Fibroblast of skin of back (primary cell): ENCODE data around the gene CREB5.

Source experiments
- DNase-seq: peaks from one replicate; pipeline ENCODE4 v3.0.0-alpha.2; 2013

The CREB5 gene

DNA sequence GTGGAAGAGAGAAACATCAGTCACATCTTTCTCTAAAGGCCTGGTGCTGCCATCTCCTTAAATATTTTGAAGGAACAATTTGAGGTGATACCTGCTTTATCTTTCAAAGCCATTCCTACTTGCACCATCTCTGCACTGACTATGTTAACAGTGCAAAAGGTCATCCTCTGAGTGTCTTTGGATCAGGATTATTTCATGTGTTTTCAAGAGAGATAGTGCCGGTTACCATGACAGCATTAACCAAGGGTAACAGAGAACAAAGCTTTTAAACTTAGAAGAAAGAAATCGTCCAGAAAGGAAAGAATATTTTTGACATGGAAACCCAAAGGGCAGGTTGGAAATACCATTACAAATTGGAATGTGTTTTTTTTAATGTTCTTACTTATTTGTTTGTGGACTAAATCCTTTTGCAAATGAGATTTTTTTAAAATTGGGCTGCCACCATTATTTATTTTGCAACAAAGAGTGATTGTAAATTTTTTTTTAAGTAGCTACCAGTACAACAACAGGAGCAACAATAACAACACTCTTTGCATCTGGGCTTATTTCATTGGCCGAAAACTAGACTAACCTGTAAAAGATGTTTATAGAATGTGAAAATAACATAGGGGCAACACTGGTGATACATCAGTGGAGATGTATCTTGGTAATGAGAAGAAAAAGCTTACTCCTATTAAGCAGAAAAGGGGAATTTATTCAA lies 234.2 kb downstream of the CREB5 start:
- no peak for DNase-seq

GRCh38 chr7:28647076-28647421 lies 234.7 kb downstream of the CREB5 start:
- no peak for DNase-seq

DNA sequence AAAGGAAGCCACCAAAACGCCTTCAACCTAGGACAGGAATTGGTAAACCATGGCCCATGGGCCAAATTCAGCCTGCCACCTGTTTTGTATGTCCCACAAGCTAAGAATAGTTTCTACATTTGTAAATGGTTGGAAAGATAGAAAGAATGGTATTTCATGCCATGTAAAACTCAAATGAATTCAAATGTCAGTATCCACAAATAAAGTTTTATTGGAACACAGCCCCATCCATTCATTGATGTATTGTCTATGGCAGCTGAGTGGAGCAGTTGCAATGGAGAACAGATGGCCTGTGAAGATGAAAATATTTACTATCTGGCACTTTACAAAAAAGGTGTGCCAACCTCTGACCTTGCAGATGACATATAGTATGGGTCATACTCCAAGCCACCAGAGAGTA lies 236.9 kb downstream of the CREB5 start:
- DNase-seq = no peak

DNA sequence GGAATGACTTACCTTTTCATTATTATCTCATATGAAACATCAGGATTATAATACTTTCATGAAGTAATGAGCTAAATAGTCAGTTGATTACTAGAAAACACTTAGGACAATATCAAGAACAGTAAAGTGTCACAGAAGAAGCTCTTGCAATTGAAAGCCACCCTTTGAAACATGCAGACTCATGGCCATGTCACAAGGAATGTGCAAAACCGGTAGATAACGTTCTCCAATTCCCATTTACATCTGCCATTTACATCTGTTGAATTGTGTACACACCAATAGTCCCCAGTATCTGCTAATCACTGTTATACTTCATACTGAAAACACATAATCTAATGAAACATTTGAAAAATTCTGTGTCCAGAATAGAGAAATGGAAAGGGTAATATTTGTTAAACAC lies 237.5 kb downstream of the CREB5 start:
- DNase-seq = no peak

- DNase-seq = no peak
Measured at GRCh38 chr7:28654110-28654509, 241.8 kb downstream of the CREB5 start.

GRCh38 chr7:28656529-28656928 lies 244.2 kb downstream of the CREB5 start:
- no peak for DNase-seq

GRCh38 chr7:28658381-28658780 lies 246.1 kb downstream of the CREB5 start:
- DNase-seq = no peak

- no peak for DNase-seq
Measured at GRCh38 chr7:28660132-28660531, 247.8 kb downstream of the CREB5 start.

DNA sequence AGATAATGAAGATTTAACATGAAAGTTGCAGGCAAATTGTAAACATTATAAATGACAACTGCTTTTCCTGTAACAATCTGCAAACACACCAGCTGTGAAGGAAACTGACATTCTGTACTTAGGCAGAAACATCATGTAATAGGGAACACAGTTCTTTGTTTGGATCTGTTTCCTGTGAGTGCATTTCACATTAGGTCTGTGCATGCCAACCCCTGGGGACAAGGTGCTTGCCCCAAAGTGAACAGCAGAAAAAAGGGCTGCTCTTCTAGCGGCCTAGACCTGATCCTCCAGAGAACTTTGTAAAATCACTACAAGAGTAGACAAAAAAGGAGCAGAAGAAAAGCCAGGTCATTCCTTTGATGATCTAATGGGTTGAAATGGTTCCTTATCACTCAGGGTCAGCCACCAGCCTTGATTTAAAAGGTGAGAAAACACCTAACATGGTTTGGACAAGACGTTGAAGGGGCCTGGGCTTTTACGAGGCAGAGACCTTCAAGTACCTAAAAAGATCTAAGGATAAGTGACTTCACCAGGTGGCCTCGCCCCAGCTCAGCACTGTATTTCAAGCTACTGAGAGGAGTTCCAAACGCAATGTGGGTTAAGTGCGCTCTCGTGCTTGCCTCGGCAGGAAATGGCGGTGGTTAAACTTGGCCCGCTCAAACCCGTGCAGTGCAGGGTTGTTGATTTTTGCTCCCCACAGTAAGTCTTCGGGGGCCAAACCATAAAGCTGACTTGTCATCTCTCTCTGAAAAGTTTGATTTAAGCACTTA lies 249.7 kb downstream of the CREB5 start:
- DNase-seq = no peak

- peak; percentile 24 for DNase-seq
Measured at GRCh38 chr7:28666154-28666553, 253.8 kb downstream of the CREB5 start.

GRCh38 chr7:28668085-28668484 lies 255.8 kb downstream of the CREB5 start:
- DNase-seq = no peak

GRCh38 chr7:28669330-28669729 lies 257.0 kb downstream of the CREB5 start:
- DNase-seq = no peak

- no peak for DNase-seq
Measured at GRCh38 chr7:28671526-28671925, 259.2 kb downstream of the CREB5 start.

DNA sequence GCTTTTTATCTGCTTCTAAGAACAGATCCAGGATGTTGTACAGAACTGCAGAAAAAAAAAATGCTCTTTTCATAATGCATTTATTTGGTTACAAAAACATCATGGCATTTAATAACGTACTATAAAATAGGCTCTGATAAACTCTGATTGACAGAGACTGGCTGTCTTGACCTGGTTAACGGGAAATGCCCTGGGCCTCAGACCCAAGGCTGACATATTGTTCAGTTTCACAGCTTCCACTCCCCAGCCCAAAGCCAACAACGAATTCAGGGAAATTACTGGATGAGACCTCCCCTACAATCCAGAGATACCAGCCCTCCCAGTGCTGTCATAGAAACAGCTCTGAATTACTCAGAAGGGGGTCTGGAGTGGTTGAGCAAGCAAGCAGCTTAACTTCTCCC lies 260.1 kb downstream of the CREB5 start:
- no peak for DNase-seq

DNA sequence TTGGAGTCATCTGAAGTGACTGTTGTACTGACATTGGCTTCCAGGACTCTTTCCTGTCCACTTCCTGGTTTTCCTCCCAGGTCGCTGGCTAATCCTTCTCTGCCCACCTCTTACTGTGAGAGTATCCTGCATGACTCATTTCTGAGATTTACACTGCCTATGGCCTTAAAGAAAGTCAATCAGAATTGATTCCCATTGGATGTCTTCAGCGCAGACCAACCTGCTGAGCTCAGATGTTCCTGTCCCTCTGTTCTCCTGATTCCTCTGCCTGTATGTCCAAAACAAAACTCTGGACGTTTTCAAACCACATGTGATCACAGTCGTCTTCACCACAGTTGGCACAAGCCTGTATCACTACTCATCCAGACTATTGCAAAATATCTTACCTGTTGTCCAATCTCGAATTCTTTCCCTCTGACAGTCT lies 262.1 kb downstream of the CREB5 start:
- DNase-seq = no peak

GRCh38 chr7:28675429-28675828 lies 263.1 kb downstream of the CREB5 start:
- DNase-seq = no peak

DNA sequence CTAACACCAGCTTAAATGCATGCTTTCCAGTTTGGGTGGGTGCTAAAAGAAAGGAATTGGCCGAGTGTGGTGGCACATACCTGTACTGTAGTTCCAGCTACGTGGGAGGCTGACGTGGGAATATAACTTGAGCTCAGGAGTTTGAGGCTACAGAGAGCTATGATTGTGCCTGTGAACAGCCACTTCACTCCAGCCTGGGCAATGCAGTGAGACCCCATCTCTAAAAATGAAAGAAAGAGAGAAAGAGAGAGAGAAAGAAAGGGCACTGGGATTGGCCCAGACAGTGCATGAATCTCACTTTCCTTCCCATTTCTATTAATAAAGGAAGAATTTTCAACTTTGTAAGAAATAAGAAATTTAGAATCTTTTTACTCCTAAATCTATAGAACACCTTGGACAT lies 265.4 kb downstream of the CREB5 start:
- no peak for DNase-seq

DNA sequence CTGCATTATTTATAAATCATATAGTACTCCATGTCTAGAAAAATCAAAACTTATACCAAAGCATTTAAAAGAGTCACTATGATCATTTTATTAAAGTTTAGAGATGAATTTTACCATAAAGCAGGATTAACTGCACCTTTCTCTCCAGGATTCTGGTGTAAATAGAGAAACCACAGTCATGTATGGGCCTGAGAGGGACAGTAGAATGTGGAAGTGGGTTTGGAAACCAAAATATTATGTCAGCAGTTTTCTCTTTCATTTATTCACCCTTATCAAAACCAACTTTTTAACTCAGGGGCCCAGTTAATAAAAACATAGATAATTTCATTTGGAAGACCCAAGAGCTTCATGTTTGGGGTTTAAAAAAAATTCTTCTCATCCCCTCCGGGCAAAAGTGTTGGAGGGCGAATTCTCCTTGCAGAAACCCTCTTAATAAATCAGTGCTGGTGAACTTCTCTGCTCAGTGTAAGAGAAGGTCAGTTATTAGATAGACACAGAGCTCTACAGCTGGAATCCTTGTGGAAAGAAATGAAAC lies 266.2 kb downstream of the CREB5 start:
- DNase-seq = no peak

GRCh38 chr7:28681693-28682310 lies 269.5 kb downstream of the CREB5 start:
- no peak for DNase-seq

DNA sequence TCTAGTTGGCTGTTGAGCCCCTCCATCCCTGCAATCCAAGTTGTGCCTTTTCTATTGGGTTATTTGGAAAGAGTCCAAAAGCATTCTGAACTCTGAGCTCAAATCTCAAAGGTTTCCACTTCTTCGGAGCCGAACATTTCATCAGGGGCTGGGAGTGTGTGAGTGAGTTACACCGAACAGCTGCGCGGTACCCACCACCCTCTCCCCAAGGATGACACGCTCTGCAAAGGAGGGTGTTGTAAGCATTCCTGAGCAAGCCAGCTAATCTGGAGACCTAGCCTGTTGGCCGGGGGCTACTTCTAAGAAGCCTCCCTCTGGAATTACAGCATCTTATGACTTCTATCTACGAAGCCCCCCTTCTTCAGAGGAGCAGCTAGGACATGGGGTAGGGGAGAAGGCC lies 270.5 kb downstream of the CREB5 start:
- DNase-seq = no peak

DNA sequence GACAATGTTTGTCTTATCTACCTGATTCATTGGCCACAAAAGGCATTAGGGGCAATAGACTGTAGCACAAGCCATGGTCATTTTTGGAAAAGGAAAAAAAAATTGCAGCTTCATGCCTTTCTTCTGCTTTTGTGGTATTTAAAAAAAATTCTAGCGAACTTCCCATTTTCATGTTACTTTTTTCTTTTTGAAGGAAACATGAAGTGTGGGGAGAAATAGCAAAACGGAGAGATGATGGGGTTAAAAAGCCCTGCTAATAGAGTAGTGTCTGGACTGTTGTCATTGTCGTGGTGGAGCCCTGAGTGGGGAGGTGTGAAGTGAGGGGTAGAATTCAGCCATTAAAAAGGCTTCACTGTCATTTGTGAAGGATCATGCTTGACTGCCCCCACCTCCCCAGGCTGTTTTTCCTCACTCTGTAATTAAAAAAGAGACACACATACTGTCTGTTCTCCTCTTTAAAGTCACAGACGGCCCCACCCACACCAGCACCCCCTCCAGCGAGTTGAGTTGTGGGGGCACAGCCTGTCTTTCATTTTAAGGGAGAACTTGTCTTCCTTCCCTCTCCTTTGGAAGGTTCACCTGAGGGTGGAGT lies 272.4 kb downstream of the CREB5 start:
- DNase-seq = no peak

- DNase-seq = no peak
Measured at GRCh38 chr7:28685242-28685643, 272.9 kb downstream of the CREB5 start.
